ENCODE results near the gene TUBGCP2. TPM values are rescaled to one million over a fixed set of nuclear protein-coding genes. Genes with fewer than 3 reads are reported as not detected.

Gene TUBGCP2
- total RNA-seq, 1 donor from 2014 or later: 53.2 TPM

- H3K36me3 Mint-ChIP-seq (ENCODE audit: low read depth): peaks cover 44% of the 10 kb centered on the region
Measured at GRCh38 chr10:133283931-133284330, 24.7 kb downstream of the TUBGCP2 start.

DNA sequence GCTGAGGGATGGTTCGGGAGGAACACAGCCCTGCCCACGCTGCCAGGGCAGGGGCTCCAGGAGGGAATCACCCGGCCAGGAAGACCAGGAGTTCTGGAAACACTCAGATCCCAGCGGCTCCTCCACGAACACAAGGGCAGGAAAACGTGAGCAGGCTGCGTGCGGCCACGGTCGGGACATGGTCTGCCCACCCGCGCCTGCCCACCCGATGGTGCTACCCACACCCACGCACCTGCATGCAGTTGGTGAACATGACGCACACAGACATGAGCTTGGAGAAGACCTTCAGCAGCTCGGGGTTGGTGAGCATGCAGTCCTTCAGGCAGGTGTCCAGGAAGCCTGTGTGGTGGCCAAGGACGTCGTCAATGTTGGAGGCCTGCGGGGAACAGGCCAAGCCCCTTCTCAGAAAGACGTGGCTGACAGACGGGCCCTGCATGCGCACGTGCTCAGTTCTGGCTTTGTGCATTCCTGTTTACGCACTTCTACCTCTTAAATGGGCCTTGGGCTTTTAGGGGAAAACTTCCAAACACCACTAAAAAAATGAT lies 25.8 kb downstream of the TUBGCP2 start:
- Mint-ChIP-seq H3K36me3 (ENCODE audit: low read depth) (peaks cover 41% of the 10 kb centered on the region), H3K4me1 (ENCODE audit: low read depth) (peaks cover 2% of the 10 kb centered on the region), H3K27ac (ENCODE audit: unreplicated experiment) (no peak overlapping the region), H3K9me3 (ENCODE audit: low read depth) (no peaks in the 10 kb centered on the region), H3K4me3 (ENCODE audit: unreplicated experiment) (no peak overlapping the region), H3K27me3 (ENCODE audit: low read depth) (no peaks in the 10 kb centered on the region)
- no peak for DNase-seq (ENCODE audit: low spot score)
- no peak for TF ChIP-seq CTCF (IDR thresholded peaks at IDR 0.05)

More at GRCh38 chr10:133283931-133284330, 24.7 kb downstream of the TUBGCP2 start:
- no peak for DNase-seq (ENCODE audit: low spot score)
- Mint-ChIP-seq H3K4me1 (ENCODE audit: low read depth) (no peaks in the 10 kb centered on the region), H3K4me3 (ENCODE audit: unreplicated experiment) (no peak overlapping the region), H3K27ac (ENCODE audit: unreplicated experiment) (no peak overlapping the region), H3K27me3 (ENCODE audit: low read depth) (no peaks in the 10 kb centered on the region), H3K9me3 (ENCODE audit: low read depth) (no peaks in the 10 kb centered on the region)
- no peak for TF ChIP-seq CTCF (IDR thresholded peaks at IDR 0.05)

DNA sequence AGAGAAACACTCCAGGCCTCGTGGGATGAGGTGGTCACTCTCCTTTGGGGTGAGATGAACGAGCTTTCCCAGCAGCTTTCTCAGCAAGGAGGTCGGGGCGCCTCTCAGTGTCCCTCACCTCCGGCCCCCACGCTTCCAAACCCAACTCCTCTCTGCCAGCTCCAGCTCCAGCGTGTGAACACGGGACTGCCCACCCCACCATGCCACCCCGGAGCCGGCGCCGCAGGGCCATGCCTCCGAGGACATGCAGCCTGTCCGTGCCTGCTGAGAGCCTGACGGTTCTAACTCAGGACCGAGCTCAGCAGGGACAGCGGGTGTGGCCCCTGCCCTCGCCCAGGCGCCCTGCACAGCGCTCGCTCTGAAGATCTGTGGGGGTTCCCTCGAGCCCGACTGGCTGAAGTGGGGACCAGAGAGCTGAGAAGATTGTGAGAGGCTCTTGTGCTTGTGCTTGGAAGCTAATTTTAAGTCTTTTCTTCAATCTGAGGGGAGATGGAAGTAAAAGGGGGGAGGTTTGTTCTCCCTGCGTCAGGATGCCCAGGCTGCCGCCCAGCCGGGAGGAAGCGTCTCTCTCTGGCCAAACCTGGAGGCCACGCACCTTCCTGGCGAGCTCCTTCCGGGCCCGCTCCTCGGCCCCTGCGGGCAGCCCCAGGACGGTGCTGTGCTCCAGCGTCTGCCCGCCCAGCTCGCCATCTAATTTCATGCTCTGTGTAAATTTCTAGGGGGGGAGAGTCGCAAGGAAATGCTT lies 26.9 kb downstream of the TUBGCP2 start:
- H3K36me3 Mint-ChIP-seq (ENCODE audit: low read depth): peaks cover 35% of the 10 kb centered on the region
- no peaks in the 10 kb centered on the region for H3K27me3 Mint-ChIP-seq (ENCODE audit: low read depth)
- no peaks in the 10 kb centered on the region for H3K9me3 Mint-ChIP-seq (ENCODE audit: low read depth)
- no peak for DNase-seq (ENCODE audit: low spot score)
- no peak overlapping the region for H3K4me3 Mint-ChIP-seq (ENCODE audit: unreplicated experiment)
- H3K4me1 Mint-ChIP-seq (ENCODE audit: low read depth): peaks cover 2% of the 10 kb centered on the region
- no peak for TF ChIP-seq CTCF (IDR thresholded peaks at IDR 0.05)
- H3K27ac Mint-ChIP-seq (ENCODE audit: unreplicated experiment): no peak overlapping the region

DNA sequence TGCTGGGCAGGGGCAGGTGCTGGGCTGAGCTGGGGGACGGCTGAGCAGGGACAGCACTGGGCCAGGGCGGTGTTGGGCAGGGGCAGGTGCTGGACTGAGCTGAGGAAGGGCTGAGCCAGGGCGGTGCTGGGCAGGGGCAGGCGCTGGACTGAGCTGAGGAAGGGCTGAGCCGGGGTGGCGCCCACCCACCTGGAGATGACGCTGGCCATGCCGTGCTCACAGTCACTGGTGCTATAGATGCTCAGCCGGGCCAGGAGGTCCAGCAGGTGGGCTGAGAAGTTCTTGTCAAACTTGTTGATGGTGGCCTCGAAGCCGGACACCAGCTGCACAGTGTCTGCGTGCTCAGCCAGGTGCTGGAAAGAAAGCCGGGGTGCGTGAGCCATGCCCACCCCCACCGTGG lies 27.6 kb downstream of the TUBGCP2 start:
- no peak overlapping the region for H3K4me3 Mint-ChIP-seq (ENCODE audit: unreplicated experiment)
- H3K9me3 Mint-ChIP-seq (ENCODE audit: low read depth): no peaks in the 10 kb centered on the region
- H3K4me1 Mint-ChIP-seq (ENCODE audit: low read depth): peaks cover 2% of the 10 kb centered on the region
- no peak overlapping the region for H3K27ac Mint-ChIP-seq (ENCODE audit: unreplicated experiment)
- H3K36me3 Mint-ChIP-seq (ENCODE audit: low read depth): peaks cover 29% of the 10 kb centered on the region
- H3K27me3 Mint-ChIP-seq (ENCODE audit: low read depth): no peaks in the 10 kb centered on the region
- TF ChIP-seq CTCF (IDR thresholded peaks at IDR 0.05): no peak
- no peak for DNase-seq (ENCODE audit: low spot score)

DNA sequence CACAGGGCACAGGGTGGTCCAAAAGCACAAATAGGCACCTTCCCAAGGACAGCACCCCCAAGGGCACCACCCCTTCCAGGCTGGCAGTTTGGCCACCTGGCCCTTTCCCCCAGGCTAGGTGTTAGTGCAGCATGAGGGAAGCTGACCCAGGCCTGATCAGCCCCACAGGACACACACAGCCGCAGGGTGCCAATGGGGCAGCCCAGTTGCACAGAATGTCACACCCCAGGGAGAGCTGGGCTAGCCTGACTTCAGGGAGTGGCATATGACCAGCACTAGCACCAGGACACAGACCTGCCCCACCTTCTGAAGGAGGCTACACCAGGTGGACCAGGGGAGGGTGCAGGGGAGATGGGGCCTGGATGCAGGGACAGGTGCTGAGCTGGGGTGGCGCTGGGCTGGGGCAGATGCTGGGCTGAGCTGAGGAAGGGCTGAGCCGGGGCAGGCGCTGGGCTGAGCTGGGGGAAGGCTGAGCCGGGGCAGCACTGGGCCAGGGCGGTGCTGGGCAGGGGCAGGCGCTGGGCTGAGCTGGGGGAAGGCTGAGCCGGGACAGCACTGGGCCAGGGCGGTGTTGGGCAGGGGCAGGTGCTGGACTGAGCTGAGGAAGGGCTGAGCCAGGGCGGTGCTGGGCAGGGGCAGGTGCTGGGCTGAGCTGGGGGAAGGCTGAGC lies 28.1 kb downstream of the TUBGCP2 start:
- no peak for TF ChIP-seq CTCF (IDR thresholded peaks at IDR 0.05)
- H3K4me1 Mint-ChIP-seq (ENCODE audit: low read depth): peaks cover 2% of the 10 kb centered on the region
- H3K36me3 Mint-ChIP-seq (ENCODE audit: low read depth): peaks cover 23% of the 10 kb centered on the region
- H3K27ac Mint-ChIP-seq (ENCODE audit: unreplicated experiment): no peak overlapping the region
- DNase-seq (ENCODE audit: low spot score): no peak
- H3K27me3 Mint-ChIP-seq (ENCODE audit: low read depth): peaks cover 2% of the 10 kb centered on the region
- no peaks in the 10 kb centered on the region for H3K9me3 Mint-ChIP-seq (ENCODE audit: low read depth)
- H3K4me3 Mint-ChIP-seq (ENCODE audit: unreplicated experiment): no peak overlapping the region

All from chondrocyte (in vitro differentiated cells).